GM19099 (cell line): ENCODE data around the gene PIM3.

Experiments
- POLR2A ChIP-seq: IDR thresholded peaks from 3 replicates; pipeline ENCODE4 v1.6.1; 2011; ENCODE audit warnings: low read depth; ENCODE audit not compliant: insufficient read length; ENCODE audit errors: extremely low read depth

PIM3 gene

DNA sequence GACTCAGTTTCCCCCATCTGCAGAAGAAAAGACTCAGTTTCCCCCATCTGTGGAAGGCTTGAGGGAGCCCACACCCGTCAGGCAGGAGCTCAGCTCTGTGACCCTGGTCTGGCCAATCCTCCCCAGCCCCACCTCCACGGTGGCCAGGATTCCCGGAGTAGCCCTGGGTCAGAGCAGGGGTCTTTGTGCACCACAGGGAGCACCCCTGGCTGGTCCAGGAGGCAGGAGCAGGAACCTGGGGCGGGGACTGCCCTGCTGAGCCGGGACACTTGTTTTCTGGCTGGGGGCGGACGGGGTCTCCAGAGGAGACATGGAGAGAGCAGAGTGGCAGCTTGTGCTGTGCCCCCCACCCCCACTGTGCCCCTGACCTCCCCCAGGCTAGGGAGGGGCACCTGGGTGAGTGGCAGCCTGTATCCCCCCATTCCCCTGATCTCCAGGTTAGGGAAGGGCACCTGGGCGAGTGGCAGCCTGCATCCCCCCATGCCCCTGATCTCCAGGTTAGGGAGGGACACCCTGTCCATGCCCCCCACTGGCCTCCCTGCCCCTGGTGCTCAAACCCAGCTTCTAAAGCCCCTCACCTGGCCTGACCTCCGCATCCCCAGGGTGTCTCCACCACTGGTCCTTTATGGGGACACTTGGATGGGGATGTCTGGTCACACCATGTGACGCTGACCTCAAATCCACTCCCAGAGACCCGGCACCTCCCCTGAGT is 33.2 kb downstream of the PIM3 start:
- no peak for TF ChIP-seq POLR2A

DNA sequence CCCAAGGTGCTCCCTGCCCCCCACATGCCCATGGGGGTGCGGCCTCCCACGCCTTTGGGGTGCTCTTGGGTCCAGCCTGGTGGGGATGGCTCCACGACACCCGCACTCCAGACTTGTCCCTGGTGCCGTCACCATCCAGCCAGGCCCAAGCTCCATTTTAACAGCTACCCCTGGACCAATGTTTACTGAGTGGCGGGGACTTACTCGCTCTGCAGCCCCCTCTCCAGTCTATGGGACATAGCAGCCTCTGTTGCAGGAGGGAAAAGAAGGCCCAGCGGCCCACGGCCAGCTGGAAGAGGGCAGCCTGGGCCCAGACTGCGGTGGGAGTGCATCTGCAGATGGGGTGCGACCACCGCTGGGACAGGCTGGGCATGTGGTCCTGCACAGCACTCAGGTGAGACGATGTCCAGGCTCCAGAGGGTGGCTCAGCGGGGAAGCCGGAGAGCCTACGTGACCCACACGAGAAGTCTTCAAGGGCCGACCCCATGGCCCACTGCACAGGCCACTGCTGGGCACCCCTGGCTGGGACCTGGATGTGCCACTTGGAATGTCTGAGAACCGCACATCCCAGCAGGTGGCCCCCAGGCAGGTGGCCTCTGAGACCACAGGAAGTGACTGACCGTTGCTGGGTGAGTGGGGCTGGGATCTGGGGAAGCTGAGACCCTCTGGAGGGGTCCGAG is 33.9 kb downstream of the PIM3 start:
- TF ChIP-seq POLR2A, result no peak

DNA sequence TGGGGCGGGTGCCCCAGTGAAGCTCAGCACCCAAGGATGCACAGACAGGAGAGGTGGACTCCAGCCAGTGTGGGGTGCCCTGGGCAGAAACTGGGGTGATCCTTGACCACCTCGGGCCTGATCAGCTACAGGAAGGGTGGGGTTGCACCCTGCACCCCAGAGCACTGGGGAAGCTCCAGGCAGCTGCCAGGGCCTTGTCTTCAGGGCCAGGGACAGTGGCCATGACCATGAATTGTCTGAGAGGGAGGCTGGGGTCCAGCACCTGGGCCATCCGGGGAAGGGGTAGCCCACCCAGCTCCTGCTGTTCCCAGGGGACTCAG is 34.4 kb downstream of the PIM3 start:
- TF ChIP-seq POLR2A, result no peak

DNA sequence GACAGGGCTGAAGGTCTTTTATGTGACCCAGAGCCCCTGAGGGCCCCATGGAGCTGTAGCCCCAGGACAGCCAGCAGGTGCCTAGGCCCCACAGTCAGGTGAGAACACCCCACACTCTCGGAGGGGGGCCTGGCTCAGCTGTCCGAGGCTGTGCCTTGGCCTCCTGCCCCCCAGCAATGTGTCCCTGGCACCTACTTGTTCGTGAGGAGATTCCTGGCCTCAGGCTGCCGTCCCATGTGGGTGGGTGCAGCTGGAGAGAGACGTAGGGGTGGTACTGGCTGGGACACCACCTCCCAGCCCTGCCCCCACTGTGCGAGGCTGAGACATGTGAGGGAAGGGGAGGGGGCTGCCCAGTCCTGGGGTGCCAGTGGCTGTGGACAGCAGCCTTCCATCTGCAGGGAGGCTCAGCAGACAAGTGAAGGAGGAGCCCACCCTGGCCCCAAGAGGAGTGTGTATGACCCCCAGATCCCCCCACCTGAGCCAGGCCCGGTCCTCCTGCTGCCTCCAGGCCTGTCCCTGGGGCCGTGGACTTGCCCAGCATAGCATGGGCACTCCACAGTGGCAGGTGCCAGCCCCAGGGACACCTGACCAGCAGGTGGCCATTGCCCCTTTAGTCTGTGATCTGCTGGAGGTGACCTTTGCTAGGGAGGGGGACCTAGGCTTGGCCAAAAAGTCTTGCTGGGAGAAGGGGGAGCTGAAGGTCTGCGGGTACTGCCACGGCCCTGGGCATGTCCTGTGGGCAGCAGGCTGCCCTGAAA is 35.0 kb downstream of the PIM3 start:
- no peak for TF ChIP-seq POLR2A

DNA sequence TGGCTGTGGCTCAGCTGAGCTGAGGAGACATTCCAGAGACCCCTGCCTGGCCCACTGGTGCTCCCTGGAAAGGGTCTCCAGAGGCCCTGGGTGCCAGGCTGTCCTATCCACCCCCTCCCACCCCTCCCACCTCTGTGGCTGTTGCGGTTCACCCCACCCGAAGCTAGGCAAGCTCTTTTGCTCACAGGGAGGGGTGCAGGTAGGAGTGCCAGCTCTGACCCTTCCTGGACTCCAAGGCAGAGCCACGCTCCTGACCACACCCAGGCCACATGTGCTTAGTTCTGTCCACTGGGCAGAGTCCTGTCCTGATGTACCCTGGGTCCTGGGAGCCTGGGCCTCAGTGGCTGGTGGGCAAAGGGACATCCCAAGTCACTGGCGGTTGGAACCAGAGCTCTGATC is 35.5 kb downstream of the PIM3 start:
- no peak for TF ChIP-seq POLR2A

DNA sequence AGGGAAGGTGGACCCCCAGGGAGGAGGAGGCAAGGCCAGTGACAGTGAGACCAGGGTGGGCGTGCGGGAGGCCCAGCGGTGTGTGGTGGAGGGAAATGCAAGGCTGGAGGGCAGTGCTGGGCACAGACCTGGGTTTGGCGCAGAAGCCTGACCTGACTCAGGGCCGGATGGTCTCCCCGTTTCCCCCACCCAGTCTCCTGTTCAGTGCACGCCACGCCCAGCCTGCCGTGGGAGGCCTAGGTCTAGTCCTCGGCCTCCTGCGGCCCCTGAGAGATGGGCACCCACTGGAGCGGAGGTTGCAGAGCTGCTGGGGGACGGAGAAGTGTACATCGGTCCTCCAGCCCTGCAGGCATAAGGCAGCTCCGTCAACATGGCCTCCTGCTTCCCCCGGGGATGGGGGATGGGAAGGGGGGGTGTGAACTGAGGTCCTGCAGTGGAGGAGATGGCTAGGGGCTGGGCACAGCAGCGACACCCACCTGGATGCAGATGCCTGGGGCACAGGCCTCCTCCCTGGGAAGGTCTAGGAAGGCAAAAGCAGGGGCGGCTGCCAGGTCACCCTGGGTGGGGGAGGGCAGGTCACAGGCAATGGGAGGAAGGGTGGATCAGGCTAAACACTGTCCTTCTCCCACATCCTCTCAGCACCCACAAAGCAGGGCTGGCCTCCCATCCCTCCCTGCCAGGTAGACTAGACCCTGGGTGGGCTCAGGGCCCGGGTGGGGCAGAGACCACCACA is 36.1 kb downstream of the PIM3 start:
- no peak for TF ChIP-seq POLR2A

DNA sequence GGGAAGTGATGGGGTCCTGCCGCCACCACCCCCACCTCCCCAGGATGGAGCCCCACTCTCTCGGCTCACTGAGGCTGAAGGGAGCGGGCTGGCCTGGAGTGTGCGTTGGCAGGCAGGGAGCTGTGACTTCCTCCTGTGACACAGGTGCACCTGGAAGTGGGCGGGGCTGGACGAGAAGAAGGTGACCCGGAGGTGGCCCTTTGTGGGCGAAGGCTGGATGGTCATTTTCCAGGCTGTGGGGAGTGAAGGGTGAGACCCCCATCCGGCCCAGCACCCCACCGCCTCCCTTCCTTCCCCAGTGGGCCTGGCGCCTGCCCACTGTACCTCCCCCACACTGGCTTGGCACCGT is 36.7 kb downstream of the PIM3 start:
- no peak for TF ChIP-seq POLR2A

DNA sequence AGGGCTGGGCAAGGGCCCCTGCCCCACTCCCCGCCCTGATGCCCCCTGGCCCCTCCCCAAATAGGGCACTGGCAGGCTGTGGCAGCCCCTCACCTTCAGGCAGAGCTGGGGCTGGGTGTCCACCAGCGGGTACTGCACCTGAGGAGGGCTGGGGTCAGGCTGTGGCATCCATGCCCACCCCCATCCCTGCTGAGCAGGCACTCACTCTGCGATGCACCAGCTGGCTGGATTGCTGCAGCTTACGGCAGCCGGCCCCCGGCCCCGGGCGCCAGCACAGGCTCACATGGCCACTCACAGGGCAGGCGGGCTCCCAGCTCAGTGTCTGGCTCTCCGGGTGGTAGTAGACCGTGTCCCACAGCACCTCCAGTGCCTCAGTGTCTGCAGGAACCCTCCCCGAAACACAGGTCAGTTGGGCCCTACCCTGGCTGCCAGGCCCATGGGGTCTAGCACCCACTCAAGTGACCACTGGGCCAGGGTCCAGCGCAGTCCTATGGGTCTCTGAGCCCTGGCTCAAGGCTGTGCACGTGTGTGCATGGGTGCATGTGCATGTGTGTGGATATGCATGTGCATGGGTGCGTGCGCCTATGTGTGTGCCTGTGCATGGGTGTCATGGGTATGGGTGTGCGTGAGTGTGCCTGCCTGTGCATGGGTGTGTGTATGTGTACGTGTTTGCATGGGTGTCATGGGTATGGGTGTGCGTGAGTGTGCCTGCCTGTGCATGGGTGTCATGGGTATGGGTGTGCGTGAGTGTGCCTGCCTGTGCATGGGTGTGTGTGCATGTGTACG is 37.6 kb downstream of the PIM3 start:
- no peak for TF ChIP-seq POLR2A

DNA sequence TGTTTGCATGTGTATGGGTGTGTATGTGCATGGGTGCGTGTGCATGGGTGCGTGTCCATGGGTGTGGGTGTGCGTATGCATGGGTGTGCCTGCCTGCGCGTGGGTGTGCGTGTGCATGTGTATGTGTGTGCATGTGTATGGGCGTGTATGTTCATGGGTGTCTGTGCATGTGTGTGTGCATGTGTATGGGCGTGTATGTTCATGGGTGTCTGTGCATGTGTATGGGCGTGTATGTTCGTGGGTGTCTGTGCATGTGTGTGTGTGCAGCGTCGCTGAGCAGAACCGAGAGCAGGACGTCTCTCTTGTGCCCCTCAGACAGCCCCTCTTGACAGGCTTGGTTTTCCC is 38.1 kb downstream of the PIM3 start:
- no peak for TF ChIP-seq POLR2A

DNA sequence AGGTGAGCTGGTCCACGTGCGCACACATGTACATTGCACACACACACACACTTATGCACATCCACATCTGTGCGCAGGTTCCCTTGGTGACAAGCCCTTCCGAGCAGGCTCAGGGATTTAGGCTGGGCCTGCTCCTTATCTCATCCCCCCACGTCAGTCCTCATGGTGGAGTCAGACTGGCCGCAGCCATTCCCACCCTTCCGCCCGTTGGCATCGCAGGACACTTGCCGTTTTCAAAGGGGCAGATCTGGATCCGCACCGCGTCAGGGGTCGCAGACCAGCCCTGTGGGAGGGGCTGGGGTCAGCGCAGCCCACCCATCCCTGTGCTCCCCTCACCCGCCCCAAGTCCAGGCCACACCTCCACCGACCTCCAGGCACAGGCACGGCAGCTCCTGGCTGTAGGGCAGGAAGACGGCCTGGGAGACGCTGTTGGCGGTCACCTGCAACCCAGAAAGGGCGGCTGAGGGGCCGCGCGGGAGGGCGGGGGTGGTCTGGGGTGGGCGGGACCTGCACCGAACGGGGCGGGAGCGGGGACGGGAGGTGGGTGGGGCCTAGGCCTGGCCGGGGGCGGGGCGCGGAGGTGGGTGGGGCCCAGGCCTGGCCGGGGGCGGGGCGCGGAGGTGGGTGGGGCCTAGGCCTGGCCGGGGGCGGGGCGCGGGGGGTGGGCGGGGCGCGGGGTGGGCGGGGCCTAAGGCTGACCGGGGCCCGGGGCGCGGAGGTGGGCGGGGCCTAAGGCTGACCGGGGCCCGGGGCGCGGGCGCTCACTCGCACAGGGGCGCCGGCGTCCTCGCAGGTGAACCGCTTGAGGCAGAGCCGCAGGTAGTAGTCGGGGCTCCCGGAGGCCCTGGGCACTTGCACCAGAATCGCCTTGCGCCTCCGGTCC is 38.7 kb downstream of the PIM3 start:
- TF ChIP-seq POLR2A, result no peak

DNA sequence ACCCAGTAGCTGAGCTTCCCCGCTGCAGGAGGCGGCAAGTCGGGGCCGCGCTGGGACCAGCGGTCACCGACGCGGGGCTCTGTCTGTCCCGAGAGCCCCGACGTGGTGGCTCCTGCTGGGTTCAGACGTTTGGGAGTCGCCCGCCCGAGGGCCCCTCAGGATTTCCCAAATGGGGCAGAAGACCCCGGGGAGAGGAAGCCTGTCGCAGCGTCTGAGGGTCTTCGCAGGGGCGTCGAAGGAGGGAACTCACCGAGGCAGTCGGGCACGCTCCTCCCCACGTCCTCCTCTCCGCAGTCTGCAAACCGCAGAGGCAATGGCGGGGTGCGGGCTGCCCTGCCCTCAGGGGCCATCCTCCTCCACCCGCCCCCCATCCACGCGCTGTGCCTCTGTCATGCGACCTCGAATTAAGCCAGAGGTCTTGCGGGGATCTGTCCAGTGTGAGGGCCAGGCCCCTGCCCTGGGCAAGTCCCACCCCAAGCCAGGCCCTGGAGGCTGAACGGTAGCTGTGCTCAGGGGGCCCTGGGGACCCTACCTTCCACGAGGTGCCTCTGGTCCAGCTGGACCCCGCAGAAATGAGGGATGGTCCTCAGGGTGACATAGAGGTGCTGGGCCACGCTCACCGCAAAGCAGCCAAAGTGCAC is 39.5 kb downstream of the PIM3 start:
- no peak for TF ChIP-seq POLR2A

DNA sequence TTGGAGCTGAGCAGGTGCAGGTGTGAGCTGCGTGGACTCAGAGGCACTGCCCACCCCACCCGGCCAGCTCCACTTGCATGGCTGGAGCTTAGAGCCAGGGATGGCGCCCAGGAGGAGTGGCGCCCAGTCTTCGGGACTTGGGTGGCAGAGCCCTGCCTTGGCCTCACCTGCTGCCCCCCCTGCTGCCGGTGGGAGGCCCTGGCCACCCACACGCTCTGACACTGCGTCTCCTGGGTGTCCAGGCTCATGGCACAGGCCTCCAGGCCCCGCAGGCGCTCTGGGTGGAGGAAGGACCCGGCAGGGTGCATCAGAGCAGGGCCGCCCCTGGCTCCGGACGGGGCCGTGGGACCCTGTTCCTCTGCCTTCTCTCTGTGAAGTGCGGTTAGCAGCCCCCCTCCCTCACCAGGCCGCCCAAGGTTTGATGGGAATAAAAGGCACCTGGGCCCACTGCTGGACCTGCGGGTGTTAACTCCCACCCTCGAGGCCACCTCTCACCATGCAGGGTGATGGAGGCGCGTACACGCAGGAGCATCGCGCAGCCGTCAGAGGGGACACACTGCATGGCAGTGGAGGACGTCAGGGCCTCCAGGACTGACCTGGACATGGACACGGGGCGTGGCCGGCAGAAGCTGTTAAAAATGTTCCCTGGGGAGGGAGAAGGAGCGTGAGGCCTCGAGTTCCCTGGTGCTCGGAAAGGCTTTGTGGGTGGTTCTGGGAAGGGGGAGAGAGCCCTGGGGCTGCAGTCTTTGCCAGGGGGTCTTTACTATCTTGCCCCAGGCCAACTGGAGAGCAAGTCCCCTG is 40.2 kb downstream of the PIM3 start:
- no peak for TF ChIP-seq POLR2A
